Uterine smooth muscle cell (primary cell): ENCODE data around the gene TBC1D26. TPM values are rescaled to one million over a fixed set of nuclear protein-coding genes. Genes with fewer than 3 reads are reported as not detected.

ENCODE experiments used
- total RNA-seq: library from RNA; depleted of rRNA; stranded (reverse); fragments of >200 nt; gene quantifications from 2 replicates; pipeline ENCODE4 v1.2.3, GENCODE V29; 2014

Gene TBC1D26
- under 0.01 TPM in 2 replicates for total RNA-seq

GRCh38 chr17:15731900-15732299, at the start of gene TBC1D26:
TSS of gene TBC1D26 (plus strand) at chr17:15732283. CDS start at chr17:15735349, 3,066 bp downstream.

GRCh38 chr17:15683824-15684478, 48.1 kb upstream of the TBC1D26 start, which contains the start of gene TRIM16:
TSS of gene TRIM16 (minus strand) at chr17:15684311. CDS start at chr17:15651609, 32,702 bp downstream.

GRCh38 chr17:15699413-15699924, 32.6 kb upstream of the TBC1D26 start, which contains the start of gene ZNF286A:
TSS of gene ZNF286A (plus strand) at chr17:15699752. CDS start at chr17:15700330, 578 bp downstream.

Other genes with a start within 250 kb of the TBC1D26 start
- gene TVP23C, start 168.8 kb upstream of the TBC1D26 start, total RNA-seq, result 24.2 and 47.6 TPM in 2 replicates
- gene FBXW10B, start 112.6 kb upstream of the TBC1D26 start, total RNA-seq, result 0.62 and 0.89 TPM in 2 replicates
- 43.2 and 70.1 TPM in 2 replicates for gene TRIM16, start 48.0 kb upstream of the TBC1D26 start, total RNA-seq
- 35.9 and 48.5 TPM in 2 replicates for gene ZNF286A, start 32.5 kb upstream of the TBC1D26 start, total RNA-seq
- gene ADORA2B, start 212.8 kb downstream of the TBC1D26 start, total RNA-seq, result 13.6 and 15.7 TPM in 2 replicates